GM19455 (cell line): Measurements from ENCODE around the gene PRM2.

ENCODE experiments used
- ATAC-seq: cut with Tn5 transposase; IDR thresholded peaks from one replicate; pipeline ENCODE4 v1.9.1; 2021; ENCODE audit not compliant: unreplicated experiment

PRM2 gene

GRCh38 chr16:11276143-11276895 lies at the start of gene PRM2:
Gene PRM2, minus strand, starts transcription at chr16:11276480. Its CDS starts 110 bp downstream, at chr16:11276370.
- no peak for ATAC-seq

- ATAC-seq, result no peak
These were observed 49.3 kb upstream of the PRM2 start for GRCh38 chr16:11325404-11326083.

DNA sequence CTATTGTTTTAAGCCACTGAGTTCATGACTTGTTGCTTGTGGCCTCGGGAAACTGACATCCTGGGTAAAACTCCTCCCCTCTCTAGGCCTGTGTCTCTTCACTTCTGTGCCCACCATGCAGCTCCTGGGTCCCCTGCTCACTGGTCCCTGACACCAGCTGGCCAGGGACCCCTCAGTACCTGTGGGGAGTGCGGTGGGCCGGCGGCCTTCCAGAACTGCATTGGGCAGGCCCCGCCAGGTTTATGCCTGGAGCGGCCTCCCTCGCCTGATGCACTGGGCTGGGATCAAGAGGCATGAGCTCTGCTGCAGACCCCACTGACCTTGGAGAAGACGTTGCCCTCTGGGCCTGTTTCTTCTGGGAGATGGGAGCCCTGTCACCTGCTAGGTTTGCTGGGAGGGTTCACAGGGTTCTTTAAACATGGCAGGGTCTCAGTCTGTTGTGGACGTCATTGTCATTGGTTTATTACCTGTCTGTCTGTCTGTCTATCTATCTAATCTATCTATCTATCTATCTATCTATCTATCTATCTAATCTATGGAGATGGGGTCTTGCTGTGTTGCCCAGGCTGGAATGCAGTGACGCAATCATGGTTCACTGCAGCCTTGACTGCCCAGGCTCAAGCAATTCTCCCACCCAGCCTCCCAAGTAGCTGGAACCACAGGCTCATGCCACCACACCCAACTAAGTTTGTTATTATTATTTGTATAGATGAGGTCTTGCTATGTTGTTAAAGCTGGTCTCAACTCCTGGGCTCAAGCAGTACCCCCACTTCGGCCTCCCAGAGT lies 47.5 kb upstream of the PRM2 start:
- ATAC-seq, result no peak

DNA sequence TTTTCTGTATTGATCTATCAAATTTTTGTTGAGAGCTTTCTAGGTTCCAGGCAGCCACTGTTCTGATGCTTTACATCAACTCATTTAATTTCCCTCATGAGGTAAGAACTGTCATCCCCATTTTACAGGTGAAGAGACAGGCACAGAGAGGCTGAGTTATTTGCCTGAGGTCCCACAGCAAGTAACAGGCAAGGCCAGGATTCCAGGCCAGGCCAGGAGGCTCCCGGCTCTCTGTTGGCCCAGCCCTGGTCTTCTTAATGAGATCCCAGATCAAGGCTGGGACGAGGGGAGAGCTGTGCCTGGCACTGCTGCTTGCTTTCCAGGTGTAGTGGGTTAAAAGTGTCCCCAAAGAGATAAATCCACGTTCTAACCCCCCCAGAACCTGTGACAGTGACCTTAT lies 46.5 kb upstream of the PRM2 start:
- no peak for ATAC-seq

GRCh38 chr16:11321662-11322061 lies 45.4 kb upstream of the PRM2 start:
- ATAC-seq, result no peak

DNA sequence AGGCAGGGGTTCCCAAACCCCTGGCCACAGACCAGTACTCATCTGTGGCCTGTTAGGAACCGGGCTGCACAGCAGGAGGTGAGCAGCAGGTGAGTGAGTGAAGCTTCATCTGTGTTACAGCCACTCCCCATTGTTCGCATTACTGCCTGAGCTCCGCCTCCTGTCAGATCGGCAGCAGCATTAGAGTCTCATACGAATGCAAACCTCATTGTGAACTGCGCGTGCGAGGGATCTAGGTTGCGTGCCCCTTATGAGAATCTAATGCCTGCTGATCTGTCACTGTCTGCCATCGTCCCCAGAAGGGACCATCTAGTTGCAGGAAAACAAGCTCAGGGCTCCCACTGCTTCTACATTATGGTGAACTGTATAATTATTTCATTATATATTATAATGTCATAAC lies 43.9 kb upstream of the PRM2 start:
- no peak for ATAC-seq

GRCh38 chr16:11319529-11320146 lies 43.4 kb upstream of the PRM2 start:
- no peak for ATAC-seq

GRCh38 chr16:11318817-11319216 lies 42.5 kb upstream of the PRM2 start:
- ATAC-seq, result no peak

DNA sequence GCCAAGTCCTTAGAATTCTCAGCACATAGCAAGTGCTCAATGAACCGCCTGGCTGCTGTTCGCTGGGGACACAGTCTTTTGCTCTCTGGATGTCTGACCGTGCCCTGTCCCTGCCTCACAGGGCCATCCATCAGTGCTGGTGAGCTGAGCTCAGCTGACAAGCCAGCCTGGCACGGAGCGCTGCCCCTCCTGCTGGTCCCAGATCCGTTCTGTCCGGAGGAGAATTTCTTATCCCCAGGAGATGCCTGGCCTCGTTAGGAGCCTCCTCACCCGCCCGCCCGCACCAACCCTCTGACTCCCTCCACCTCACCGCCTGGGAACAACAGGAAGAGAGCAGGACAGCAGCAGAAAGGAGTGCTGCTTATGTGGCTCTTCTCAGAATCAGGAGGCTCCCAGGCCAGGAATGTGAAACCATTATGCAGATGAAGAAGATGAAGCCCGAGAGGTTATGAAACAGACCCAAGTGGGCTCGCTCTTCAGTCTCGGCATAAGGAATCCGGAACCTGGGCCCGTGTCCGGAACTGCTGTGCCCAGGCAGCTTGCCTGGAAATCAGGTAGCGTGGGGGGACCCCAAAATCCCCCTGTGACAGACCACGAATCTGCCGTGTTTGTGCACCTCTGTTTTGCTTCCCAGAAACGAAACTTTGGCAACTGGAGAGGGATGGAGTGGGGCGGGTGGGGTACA lies 40.2 kb upstream of the PRM2 start:
- ATAC-seq, result no peak

- no peak for ATAC-seq
These were observed 39.2 kb upstream of the PRM2 start for GRCh38 chr16:11315510-11315909.

DNA sequence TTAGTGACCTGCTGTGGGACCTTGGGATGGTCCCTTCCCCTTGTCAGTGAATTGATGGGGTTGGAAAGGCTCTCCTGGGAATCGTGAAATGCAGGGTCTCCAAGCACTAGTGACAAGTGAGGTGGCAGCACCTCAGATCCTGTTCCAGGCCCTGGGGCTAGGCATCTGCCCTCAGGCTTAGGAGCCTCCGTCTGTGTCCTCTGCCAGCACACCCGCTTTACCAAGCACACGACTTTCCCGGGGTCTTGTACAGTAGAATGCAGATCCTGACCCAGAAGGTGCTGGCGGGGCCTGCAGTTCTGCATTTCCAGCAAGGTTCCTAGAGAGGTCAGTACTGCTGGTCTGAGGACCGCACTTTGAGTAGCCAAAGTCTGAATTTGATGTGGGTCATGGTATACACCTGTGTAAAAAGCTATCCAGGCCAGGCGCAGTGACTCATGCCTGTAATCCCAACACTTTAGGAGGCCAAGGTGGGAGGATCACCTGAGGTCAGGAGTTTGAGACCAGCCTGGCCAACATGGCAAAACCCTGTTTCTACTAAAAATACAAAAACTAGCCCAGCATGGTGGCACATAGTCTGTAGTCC lies 38.1 kb upstream of the PRM2 start:
- ATAC-seq, result no peak

GRCh38 chr16:11313493-11314308 lies 37.4 kb upstream of the PRM2 start:
- no peak for ATAC-seq

- ATAC-seq, result no peak
These were observed 36.6 kb upstream of the PRM2 start for GRCh38 chr16:11312718-11313492.

DNA sequence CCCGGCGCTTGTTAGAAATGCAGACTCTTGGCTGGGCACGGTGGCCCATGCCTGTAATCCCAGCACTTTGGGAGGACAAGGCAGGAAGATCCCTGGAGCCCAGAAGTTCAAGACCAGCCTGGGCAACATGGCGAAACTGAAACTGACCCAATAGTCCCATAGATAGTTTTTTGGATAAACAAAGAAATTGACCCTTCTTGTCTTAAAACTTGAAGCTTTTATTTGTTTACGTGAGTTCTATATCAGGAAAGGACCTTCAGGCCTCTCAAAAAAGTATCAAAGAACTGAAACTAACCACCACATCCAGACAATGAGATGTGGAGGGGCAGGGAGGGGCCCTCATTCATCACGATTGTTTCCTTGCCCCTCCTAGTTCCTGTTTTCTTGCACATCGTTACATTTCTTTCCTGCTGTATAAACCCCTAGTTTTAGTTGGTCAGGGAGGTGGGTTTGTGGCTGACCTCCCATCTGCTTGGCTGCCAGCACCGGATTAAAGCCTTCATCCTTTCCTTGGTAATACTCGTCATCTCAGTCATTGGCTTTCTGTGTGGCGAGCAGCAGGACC lies 34.8 kb upstream of the PRM2 start:
- peak; percentile 37 for ATAC-seq

GRCh38 chr16:11310634-11310977 lies 34.3 kb upstream of the PRM2 start:
- no peak for ATAC-seq

GRCh38 chr16:11309895-11310633 lies 33.8 kb upstream of the PRM2 start:
- ATAC-seq, result peak; percentile 37

DNA sequence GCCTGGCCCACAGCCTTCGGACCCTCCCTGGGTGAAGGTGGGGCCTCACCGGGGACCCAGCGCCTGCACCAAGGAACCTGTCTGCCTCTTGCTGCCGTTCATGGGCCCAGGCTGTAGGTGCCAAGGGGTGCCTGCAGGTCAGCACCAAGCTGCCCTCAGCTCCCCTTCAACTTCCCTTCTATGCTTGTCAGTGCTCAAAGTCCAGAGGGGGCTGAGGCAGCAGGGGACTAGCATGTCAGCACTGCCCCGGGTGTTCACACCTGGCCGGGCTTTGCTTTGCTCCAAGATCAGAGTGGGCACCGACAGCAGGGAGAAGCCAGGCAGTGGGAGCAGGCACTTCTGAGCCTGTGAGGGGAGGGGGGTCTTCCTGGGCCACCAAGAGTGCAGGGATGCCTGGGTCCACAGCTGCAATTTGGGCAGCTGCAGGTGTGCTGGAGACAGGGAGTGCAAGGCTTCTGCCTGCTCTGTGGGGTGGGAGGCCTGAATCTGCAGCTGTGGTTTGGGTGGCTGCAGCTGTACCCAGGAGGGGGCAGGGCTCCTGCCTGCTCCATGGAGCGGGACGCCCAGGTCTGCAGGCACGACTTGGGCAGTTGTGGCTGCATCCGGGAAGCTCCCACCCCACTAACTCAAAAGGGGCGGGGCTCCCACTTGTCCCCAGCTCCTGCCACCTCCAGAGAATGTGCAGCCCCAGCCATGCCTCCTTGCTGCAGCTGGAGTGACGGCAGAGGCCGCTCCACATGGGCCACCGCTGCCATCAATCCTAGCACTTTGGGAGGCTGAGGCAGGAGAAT lies 32.4 kb upstream of the PRM2 start:
- ATAC-seq, result no peak
